ENCODE data around the gene MRPL44.

DNA sequence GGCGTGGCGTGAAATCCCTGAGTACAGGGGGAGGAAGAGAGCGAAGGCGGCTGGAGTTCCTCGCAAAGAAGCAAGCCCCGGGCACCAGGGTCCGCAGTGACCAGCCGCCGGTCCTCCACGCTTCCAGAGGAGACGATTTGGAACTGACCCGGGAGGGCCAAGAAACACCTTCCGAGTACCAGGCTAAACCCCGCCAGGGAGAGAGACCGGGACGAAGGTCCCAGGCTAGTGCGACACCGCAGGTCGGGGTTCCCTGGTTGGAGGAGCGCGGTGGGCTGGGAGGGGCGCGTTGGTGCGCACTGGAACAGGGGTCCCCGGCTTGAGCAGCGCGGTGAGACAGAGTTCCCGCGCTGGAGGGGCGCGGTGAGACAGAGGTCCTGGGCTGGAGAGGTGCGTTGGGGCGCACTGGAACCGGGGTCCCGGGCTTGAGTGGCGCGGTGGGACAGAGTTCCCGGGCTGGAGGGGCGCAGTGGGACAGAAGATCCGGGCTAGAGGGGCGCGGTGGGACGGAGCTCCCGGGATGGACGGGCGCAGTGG is 13.0 kb upstream of the MRPL44 start:
- no peak for TF ChIP-seq CTCF (IDR thresholded peaks at IDR 0.05)
- peak in 1 of 2 donors; percentile 19 for TF ChIP-seq POLR2AphosphoS5 (IDR thresholded peaks at IDR 0.05; ENCODE audit: insufficient read depth in 1 of 2, low read depth in 1 of 2)

All from vagina (tissue), 2 donors.